ENCODE data around the gene VRK1.

The VRK1 gene

GRCh38 chr14:96781371-96781770 lies 15.8 kb upstream of the VRK1 start:
- TF ChIP-seq, protein P1, sequence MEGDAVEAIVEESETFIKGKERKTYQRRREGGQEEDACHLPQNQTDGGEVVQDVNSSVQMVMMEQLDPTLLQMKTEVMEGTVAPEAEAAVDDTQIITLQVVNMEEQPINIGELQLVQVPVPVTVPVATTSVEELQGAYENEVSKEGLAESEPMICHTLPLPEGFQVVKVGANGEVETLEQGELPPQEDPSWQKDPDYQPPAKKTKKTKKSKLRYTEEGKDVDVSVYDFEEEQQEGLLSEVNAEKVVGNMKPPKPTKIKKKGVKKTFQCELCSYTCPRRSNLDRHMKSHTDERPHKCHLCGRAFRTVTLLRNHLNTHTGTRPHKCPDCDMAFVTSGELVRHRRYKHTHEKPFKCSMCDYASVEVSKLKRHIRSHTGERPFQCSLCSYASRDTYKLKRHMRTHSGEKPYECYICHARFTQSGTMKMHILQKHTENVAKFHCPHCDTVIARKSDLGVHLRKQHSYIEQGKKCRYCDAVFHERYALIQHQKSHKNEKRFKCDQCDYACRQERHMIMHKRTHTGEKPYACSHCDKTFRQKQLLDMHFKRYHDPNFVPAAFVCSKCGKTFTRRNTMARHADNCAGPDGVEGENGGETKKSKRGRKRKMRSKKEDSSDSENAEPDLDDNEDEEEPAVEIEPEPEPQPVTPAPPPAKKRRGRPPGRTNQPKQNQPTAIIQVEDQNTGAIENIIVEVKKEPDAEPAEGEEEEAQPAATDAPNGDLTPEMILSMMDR (IDR thresholded peaks at IDR 0.05; ENCODE audit: insufficient read depth, low read length, poor library complexity, severe bottlenecking) = no peak
- Histone ChIP-seq H3K4me3 (replicated peaks; ENCODE audit: low read depth, low read length) (no peak overlapping the region), H3K36me3 (ENCODE audit: control insufficient read depth, insufficient read depth, low read length) (no peaks in the 10 kb centered on the region), H3K27me3 (replicated peaks; ENCODE audit: control insufficient read depth, insufficient read depth, low read length) (no peaks in the 10 kb centered on the region)
- no peak for DNase-seq (ENCODE audit: extremely low read depth, insufficient read length)

GRCh38 chr14:96782436-96782835 lies 14.7 kb upstream of the VRK1 start:
- no peak overlapping the region for H3K4me3 ChIP-seq (replicated peaks; ENCODE audit: low read depth, low read length)
- TF ChIP-seq, protein P1 (IDR thresholded peaks at IDR 0.05; ENCODE audit: insufficient read depth, low read length, poor library complexity, severe bottlenecking) = no peak

GRCh38 chr14:96783043-96783914 lies 13.9 kb upstream of the VRK1 start:
- Histone ChIP-seq H3K4me3 (replicated peaks; ENCODE audit: low read depth, low read length) (no peak overlapping the region), H3K27me3 (replicated peaks; ENCODE audit: control insufficient read depth, insufficient read depth, low read length) (no peaks in the 10 kb centered on the region), H3K36me3 (ENCODE audit: control insufficient read depth, insufficient read depth, low read length) (no peaks in the 10 kb centered on the region)
- TF ChIP-seq, protein P1 (IDR thresholded peaks at IDR 0.05; ENCODE audit: insufficient read depth, low read length, poor library complexity, severe bottlenecking) = no peak
- no peak for DNase-seq (ENCODE audit: extremely low read depth, insufficient read length)

More at GRCh38 chr14:96782436-96782835, 14.7 kb upstream of the VRK1 start:
- Histone ChIP-seq H3K27me3 (replicated peaks; ENCODE audit: control insufficient read depth, insufficient read depth, low read length) (no peaks in the 10 kb centered on the region), H3K36me3 (ENCODE audit: control insufficient read depth, insufficient read depth, low read length) (no peaks in the 10 kb centered on the region)
- no peak for DNase-seq (ENCODE audit: extremely low read depth, insufficient read length)

- H3K4me3 ChIP-seq (replicated peaks; ENCODE audit: low read depth, low read length) = no peak overlapping the region
- H3K27me3 ChIP-seq (replicated peaks; ENCODE audit: control insufficient read depth, insufficient read depth, low read length) = peaks cover 2% of the 10 kb centered on the region; the same call in 1 of the 2 replicates
- DNase-seq (ENCODE audit: extremely low read depth, insufficient read length) = no peak
- no peaks in the 10 kb centered on the region for H3K36me3 ChIP-seq (ENCODE audit: control insufficient read depth, insufficient read depth, low read length)
- TF ChIP-seq, protein P1 (IDR thresholded peaks at IDR 0.05; ENCODE audit: insufficient read depth, low read length, poor library complexity, severe bottlenecking) = no peak
Measured at GRCh38 chr14:96783915-96784224, 13.3 kb upstream of the VRK1 start.

DNA sequence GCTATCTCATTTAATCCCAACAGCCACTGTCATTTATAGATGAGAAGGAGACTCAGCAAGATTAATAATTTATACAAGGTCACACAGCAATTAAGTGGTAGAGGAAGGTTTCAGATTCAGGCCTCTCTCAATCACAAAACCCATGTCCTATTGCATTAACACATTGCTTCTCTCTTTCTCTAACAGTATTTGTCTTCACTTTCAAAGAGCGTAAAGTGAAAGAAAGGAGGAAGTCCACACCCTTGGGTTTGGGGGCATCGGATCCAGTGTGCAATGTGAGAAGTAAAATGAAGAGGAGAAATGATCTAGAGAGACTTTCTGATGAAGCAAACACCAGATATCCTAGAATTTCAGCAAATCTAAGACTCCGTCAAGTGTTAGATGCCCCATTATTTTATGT lies 7.0 kb upstream of the VRK1 start:
- DNase-seq (ENCODE audit: extremely low read depth, insufficient read length) = no peak
- Histone ChIP-seq H3K36me3 (ENCODE audit: control insufficient read depth, insufficient read depth, low read length) (no peaks in the 10 kb centered on the region), H3K4me3 (replicated peaks; ENCODE audit: low read depth, low read length) (no peak overlapping the region), H3K27me3 (replicated peaks; ENCODE audit: control insufficient read depth, insufficient read depth, low read length) (peaks cover 2% of the 10 kb centered on the region; the same call in 1 of the 2 replicates)
- TF ChIP-seq, protein P1 (IDR thresholded peaks at IDR 0.05; ENCODE audit: insufficient read depth, low read length, poor library complexity, severe bottlenecking) = no peak
